GM03348 (cell line): ENCODE data around the gene CRAMP1.

Experiments
- DNase-seq: peaks from one replicate; pipeline ENCODE4 v3.0.0; 2012; ENCODE audit warnings: low spot score

The CRAMP1 gene

GRCh38 chr16:1632638-1632970 is 20.4 kb downstream of the CRAMP1 start:
- DNase-seq, result no peak

GRCh38 chr16:1633310-1633709 is 21.1 kb downstream of the CRAMP1 start:
- no peak for DNase-seq

- DNase-seq, result no peak
These were observed 22.4 kb downstream of the CRAMP1 start for GRCh38 chr16:1634541-1634940.

- no peak for DNase-seq
These were observed 22.9 kb downstream of the CRAMP1 start for GRCh38 chr16:1635070-1635469.

GRCh38 chr16:1637526-1637925 is 25.4 kb downstream of the CRAMP1 start:
- DNase-seq, result no peak

GRCh38 chr16:1638757-1639156 is 26.6 kb downstream of the CRAMP1 start:
- no peak for DNase-seq

GRCh38 chr16:1639282-1639681 is 27.1 kb downstream of the CRAMP1 start:
- DNase-seq, result no peak

GRCh38 chr16:1639860-1640259 is 27.7 kb downstream of the CRAMP1 start:
- no peak for DNase-seq

GRCh38 chr16:1640261-1640941 is 28.2 kb downstream of the CRAMP1 start:
- no peak for DNase-seq

- DNase-seq, result no peak
These were observed 29.1 kb downstream of the CRAMP1 start for GRCh38 chr16:1641261-1641660.

- no peak for DNase-seq
These were observed 30.0 kb downstream of the CRAMP1 start for GRCh38 chr16:1642148-1642547.

GRCh38 chr16:1642753-1643152 is 30.6 kb downstream of the CRAMP1 start:
- no peak for DNase-seq

- no peak for DNase-seq
These were observed 31.4 kb downstream of the CRAMP1 start for GRCh38 chr16:1643521-1643920.

GRCh38 chr16:1645914-1646525 is 33.9 kb downstream of the CRAMP1 start:
- DNase-seq, result no peak

- DNase-seq, result no peak
These were observed 35.7 kb downstream of the CRAMP1 start for GRCh38 chr16:1647856-1648255.

- DNase-seq, result peak; percentile 46
These were observed 38.0 kb downstream of the CRAMP1 start for GRCh38 chr16:1650131-1650530.

GRCh38 chr16:1651094-1651973 is 39.2 kb downstream of the CRAMP1 start:
- DNase-seq, result no peak

GRCh38 chr16:1651974-1652312 is 39.8 kb downstream of the CRAMP1 start:
- DNase-seq, result no peak

GRCh38 chr16:1653023-1653422 is 40.9 kb downstream of the CRAMP1 start:
- DNase-seq, result no peak

- DNase-seq, result no peak
These were observed 42.5 kb downstream of the CRAMP1 start for GRCh38 chr16:1654505-1655268.

GRCh38 chr16:1655269-1655807 is 43.2 kb downstream of the CRAMP1 start:
- no peak for DNase-seq
